GM13976 (cell line): ENCODE data around the gene WDFY4.

Experiments used
- DNase-seq: peaks from one replicate; pipeline ENCODE4 v3.0.0; 2012; ENCODE audit warnings: low spot score
- in situ Hi-C: fragments of 300-500 bp; cut with MboI; formaldehyde crosslinking; loops from one replicate; pipeline ENCODE4 v1.12.0; 2022; ENCODE audit warnings: low sequenced_read_pairs, mixed read lengths, inconsistent platforms; ENCODE audit not compliant: unreplicated experiment
- TF ChIP-seq, protein P1 (sequence below): IDR thresholded peaks from 2 replicates; pipeline ENCODE4 v1.5.1; 2012; ENCODE audit warnings: borderline replicate concordance, mild to moderate bottlenecking; ENCODE audit not compliant: insufficient read depth; ENCODE audit errors: extremely low read depth, missing control alignments, control extremely low read depth

WDFY4 gene

DNA sequence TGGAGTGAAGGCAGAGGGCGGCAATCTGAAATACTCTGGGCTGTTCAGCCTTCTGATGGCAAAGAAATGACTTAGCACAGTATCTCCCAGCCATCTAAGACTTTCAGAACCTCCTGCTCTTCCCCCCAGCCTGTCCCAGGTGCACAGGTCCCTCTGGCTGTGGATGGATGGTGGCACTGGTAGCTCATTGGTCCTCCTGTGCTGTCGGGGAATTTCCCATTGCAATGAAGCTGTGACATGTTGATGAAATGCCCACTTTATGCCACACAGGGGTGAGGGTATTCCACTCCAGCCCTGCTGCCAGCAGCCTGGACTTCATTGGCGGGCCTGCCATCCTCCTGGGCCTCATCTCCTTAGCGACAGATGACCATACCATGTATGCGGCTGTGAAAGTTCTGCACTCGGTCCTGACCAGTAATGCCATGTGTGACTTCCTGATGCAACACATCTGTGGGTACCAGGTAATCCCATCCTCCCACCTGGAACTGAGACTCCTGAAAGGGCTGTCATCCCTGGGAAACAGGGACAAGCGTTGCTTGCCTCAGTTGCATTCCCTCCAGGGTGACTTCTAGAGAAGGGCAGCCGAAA lies 105.9 kb downstream of the WDFY4 start:
- TF ChIP-seq, protein P1, sequence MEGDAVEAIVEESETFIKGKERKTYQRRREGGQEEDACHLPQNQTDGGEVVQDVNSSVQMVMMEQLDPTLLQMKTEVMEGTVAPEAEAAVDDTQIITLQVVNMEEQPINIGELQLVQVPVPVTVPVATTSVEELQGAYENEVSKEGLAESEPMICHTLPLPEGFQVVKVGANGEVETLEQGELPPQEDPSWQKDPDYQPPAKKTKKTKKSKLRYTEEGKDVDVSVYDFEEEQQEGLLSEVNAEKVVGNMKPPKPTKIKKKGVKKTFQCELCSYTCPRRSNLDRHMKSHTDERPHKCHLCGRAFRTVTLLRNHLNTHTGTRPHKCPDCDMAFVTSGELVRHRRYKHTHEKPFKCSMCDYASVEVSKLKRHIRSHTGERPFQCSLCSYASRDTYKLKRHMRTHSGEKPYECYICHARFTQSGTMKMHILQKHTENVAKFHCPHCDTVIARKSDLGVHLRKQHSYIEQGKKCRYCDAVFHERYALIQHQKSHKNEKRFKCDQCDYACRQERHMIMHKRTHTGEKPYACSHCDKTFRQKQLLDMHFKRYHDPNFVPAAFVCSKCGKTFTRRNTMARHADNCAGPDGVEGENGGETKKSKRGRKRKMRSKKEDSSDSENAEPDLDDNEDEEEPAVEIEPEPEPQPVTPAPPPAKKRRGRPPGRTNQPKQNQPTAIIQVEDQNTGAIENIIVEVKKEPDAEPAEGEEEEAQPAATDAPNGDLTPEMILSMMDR, result no peak
- DNase-seq, result no peak
- in situ Hi-C loops, result no loop called here

DNA sequence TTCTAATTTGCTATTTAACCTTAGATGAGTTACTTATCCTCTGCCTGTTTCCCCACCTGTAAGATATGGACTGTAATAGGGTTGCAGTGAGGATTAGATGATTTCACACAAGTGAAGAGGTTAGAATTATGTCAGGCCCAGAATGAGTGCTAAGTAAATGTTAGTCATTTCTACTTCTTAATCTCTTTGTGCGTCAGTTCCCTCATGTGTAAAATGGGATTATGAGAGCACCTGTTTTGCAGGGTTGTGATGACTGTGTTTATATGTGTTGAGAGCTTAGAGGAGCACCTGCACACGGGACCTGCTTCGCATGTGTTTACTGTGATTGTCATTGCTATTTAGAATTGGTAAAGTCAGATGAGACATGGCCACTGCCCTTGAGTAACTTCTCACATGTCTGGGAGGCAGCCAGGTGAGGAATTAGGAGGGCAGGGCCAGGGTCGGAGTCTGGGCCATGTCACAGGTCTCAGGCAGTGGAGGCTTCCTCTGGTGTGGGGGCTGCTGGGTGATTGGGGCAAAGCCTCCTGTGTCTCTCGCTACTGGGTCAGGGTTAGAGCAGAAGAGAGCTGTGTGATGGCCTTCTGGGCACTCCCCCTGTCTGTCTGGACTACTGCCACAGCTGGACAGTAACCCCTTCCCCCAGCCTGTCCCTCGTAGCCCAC lies 106.7 kb downstream of the WDFY4 start:
- in situ Hi-C loops, result no loop called here
- TF ChIP-seq, protein P1, result no peak
- no peak for DNase-seq

DNA sequence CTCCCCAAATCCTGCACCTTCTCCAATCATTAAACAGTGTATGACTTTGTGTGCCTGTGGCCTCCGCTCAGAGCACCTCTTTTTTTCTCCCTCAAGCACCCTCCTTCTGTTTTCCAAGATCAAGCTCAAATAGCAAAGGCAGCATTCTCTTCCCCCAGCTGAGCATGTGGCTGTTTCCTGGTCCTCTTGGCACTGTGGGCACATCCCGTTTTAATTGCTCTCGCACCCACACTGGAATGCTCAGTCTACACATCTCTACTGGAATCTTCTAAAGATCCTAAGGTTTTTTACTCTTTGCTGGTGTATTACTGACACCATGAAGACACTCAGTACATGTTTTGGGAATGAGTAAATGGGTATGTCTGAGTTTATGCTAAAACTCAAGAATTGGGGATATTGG lies 107.4 kb downstream of the WDFY4 start:
- TF ChIP-seq, protein P1, result no peak
- in situ Hi-C loops, result no loop called here
- DNase-seq, result no peak

DNA sequence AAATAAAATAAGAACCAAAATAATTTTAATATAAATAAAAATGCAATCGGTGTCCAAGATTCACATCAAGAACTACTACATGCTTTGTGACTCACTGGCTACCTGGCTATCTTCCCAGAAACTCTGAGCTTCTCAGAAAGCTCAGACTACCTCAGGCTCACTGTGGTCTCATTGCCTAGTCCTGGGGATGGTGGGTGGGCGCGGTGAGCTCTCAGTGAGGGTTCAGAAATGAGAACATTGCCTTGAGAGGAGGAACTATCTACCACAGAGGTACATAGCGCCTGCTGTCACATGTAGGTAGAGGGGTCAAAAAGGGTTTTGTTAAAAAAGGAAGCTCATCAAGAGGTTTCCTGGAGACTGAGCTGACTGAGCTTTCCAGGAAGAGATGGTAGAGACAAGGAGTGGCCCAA lies 108.0 kb downstream of the WDFY4 start:
- TF ChIP-seq, protein P1, result no peak
- no peak for DNase-seq
- in situ Hi-C loops, result no loop called here

DNA sequence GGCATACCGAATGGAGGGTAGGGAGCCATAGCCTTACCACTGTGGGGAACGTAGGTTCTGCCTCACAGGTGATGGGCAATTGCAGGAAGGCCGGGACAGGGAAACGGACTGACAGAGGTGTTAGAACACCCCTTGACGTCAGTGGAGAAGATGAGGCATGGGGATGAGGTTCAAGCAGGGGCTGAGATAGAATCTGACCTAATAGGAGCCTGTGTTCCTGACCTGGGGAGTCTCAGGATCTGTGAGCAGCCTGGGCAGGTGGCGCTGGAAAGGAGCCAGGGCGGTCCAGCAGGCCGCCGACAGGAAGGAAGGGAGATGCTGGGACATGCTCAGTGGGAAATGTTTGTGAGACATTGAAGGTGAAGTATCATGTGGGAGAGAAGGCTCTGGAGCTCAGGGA lies 109.4 kb downstream of the WDFY4 start:
- TF ChIP-seq, protein P1, result no peak
- in situ Hi-C loops, result no loop called here
- no peak for DNase-seq

DNA sequence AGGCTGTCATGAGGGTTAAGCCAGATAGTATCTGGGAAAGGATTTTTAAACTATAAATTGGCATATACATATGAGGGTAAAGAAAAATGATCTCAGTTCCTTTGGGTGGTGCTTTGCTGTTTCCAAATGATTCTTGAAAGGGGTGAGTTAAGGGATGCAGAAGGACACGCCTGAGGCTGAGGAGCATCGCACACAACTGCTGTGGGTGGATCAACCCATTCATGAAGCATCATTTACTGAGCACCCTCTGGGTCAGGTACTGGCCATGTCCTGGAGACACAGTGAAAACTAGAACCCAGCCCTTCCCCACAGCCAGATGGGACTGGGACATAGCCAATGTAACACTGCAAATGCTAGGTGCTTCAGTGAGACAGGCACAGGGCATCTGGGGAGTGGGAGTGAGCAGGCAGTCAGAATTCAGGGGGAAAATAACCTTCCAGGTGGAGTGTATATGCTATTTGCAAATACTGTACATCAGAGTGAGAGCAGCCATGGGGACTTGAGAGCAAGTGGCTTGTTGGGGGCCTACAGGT lies 112.1 kb downstream of the WDFY4 start:
- DNase-seq, result no peak
- TF ChIP-seq, protein P1, result no peak
- in situ Hi-C loops, result no loop called here
